ENCODE data around the gene CELF2. TPM values are rescaled to one million over a fixed set of nuclear protein-coding genes. Genes with fewer than 3 reads are reported as not detected.

The CELF2 gene
- total RNA-seq, 2 donors from 2014 or later: 30.2 to 34.4 TPM

DNA sequence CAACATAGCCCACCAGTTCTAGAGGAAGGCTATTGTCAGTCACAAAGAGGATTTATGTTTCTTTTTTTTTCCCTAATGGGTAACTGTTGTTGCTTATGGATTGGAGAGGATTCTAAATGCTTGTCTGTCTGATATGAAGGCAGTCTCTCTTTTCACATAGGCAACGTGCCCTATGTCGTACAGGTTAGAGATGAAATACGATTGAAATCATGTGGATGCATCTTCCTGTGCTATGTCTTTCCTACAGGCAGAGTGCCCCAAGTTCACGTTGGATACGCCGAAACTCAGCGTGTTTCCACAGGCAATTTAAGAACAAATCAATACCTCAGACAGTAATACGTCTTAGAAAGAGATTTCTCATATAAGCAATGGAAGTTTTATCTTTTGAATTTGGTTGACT lies 93.8 kb downstream of the CELF2 start:
- TF ChIP-seq, protein P1, sequence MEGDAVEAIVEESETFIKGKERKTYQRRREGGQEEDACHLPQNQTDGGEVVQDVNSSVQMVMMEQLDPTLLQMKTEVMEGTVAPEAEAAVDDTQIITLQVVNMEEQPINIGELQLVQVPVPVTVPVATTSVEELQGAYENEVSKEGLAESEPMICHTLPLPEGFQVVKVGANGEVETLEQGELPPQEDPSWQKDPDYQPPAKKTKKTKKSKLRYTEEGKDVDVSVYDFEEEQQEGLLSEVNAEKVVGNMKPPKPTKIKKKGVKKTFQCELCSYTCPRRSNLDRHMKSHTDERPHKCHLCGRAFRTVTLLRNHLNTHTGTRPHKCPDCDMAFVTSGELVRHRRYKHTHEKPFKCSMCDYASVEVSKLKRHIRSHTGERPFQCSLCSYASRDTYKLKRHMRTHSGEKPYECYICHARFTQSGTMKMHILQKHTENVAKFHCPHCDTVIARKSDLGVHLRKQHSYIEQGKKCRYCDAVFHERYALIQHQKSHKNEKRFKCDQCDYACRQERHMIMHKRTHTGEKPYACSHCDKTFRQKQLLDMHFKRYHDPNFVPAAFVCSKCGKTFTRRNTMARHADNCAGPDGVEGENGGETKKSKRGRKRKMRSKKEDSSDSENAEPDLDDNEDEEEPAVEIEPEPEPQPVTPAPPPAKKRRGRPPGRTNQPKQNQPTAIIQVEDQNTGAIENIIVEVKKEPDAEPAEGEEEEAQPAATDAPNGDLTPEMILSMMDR (IDR thresholded peaks at IDR 0.05): no peak
- Histone ChIP-seq H3K27ac (no peak overlapping the region), H3K9ac (ENCODE audit: low read depth in 2 of 2, low read length in 2 of 2) (no peak overlapping the region), H3K4me1 (no peaks in the 10 kb centered on the region), H3K9me3 (no peaks in the 10 kb centered on the region), H3K4me3 (no peak overlapping the region), H3K36me3 (no peaks in the 10 kb centered on the region), H3K27me3 (no peaks in the 10 kb centered on the region)
- no peak for DNase-seq
- intact Hi-C loops (cut with DNase I): no loop called here

DNA sequence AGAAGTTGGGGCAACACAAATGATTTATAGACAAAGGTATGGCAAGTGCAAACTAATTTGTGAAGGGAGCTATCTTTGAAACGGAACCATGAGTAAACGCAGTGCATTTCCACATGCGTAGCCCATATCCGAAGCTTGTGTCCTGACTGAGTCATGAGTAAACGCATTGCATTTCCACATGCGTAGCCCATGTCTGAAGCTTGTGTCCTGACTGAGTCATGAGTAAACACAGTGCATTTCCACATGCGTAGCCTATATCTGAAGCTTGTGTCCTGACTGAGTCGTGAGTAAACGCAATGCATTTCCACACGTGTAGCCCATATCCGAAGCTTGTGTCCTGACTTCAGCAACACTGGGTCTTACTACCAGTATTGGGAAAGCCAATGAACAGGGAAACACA lies 95.0 kb downstream of the CELF2 start:
- Histone ChIP-seq H3K27ac (no peak overlapping the region), H3K4me3 (no peak overlapping the region), H3K4me1 (no peaks in the 10 kb centered on the region), H3K27me3 (no peaks in the 10 kb centered on the region), H3K9me3 (no peaks in the 10 kb centered on the region), H3K36me3 (no peaks in the 10 kb centered on the region), H3K9ac (ENCODE audit: low read depth in 2 of 2, low read length in 2 of 2) (no peak overlapping the region)
- TF ChIP-seq, protein P1 (IDR thresholded peaks at IDR 0.05): no peak
- DNase-seq: no peak
- intact Hi-C loops (cut with DNase I): no loop called here

DNA sequence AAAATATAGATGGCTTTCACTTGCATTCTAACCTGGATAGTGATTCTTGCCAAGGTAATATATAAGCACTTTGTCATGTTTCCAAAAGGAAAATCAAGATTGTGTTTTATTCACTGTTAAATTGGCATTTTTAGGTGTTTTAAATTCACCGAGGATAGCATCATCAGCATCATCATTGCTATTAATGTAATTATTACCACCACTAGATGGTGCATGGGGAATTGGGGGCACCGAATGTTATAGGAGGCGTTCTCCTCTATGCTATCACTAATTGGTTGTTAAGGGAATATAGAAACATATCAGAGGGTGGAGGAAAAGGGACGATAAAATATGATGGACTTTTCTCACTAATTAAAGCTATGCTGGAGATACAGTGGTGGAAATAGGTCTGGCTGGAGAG lies 95.5 kb downstream of the CELF2 start:
- Histone ChIP-seq H3K9me3 (no peaks in the 10 kb centered on the region), H3K36me3 (no peaks in the 10 kb centered on the region), H3K27me3 (no peaks in the 10 kb centered on the region), H3K9ac (ENCODE audit: low read depth in 2 of 2, low read length in 2 of 2) (no peak overlapping the region), H3K4me1 (no peaks in the 10 kb centered on the region), H3K27ac (no peak overlapping the region), H3K4me3 (no peak overlapping the region)
- TF ChIP-seq, protein P1 (IDR thresholded peaks at IDR 0.05): no peak
- DNase-seq: no peak
- intact Hi-C loops (cut with DNase I): no loop called here

DNA sequence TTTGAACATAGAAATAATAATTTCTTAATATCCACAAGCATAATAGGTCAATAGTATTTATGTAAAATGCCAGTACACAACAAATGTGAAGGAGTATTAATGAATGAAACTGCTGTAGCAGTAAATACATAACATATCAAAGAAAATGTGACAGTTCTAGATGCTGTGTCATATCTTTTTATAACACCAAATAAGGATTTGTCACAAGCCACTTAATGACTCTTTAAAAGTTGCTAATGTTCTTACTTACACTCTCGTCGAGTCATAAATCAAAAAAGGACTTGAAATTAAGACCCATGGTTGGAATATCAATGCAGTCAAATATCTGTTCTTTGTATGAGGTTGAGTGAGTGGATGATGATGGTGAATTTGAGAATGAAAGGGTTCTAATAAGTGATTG lies 96.6 kb downstream of the CELF2 start:
- intact Hi-C loops (cut with DNase I): no loop called here
- H3K27ac ChIP-seq: no peak overlapping the region
- no peak for DNase-seq
- H3K9ac ChIP-seq (ENCODE audit: low read depth in 2 of 2, low read length in 2 of 2): no peak overlapping the region
- no peaks in the 10 kb centered on the region for H3K4me1 ChIP-seq
- H3K36me3 ChIP-seq: no peaks in the 10 kb centered on the region
- H3K9me3 ChIP-seq: no peaks in the 10 kb centered on the region
- no peaks in the 10 kb centered on the region for H3K27me3 ChIP-seq
- no peak overlapping the region for H3K4me3 ChIP-seq
- TF ChIP-seq, protein P1 (IDR thresholded peaks at IDR 0.05): no peak

DNA sequence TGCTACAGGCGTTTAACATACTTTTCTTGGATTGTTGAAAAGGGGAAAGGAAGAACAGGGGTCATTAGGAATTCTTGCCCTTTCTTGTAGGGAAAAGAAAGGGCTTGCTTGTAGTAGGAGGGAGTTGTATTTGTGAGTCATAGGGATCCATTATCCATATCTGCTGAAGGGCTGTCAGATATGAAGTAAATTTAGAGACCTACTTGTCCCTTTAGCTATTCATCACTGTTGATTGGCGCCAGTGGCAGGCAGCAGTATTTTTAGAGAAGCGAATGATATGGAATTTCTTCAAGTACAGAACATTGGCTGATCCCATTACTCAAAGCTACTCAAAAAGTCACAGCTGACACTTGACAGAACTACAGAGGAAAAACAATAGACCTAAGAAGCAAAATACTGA lies 97.7 kb downstream of the CELF2 start:
- Histone ChIP-seq H3K27ac (no peak overlapping the region), H3K4me1 (no peaks in the 10 kb centered on the region), H3K36me3 (no peaks in the 10 kb centered on the region), H3K9ac (ENCODE audit: low read depth in 2 of 2, low read length in 2 of 2) (no peak overlapping the region), H3K4me3 (no peak overlapping the region), H3K9me3 (no peaks in the 10 kb centered on the region), H3K27me3 (no peaks in the 10 kb centered on the region)
- intact Hi-C loops (cut with DNase I): no loop called here
- DNase-seq: no peak
- TF ChIP-seq, protein P1 (IDR thresholded peaks at IDR 0.05): no peak

DNA sequence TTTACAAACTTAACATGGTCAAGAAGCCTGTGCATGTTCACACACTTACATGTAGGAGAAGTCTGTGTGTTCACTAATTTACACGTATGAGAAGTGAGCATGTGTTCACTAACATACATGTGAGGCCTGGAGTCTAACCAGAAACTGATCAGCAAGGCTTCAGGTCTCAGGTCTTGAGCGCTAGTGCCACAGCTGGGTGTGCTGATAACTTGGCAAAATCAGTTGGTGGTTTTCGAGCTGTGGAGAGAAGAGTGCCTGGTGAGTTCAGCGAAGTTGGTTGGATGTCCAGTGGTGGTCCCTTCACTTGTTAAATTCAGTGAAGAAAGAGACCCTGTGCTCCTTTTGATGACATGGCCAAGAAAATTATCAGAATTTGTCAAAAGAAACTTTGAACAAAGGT lies 98.7 kb downstream of the CELF2 start:
- Histone ChIP-seq H3K4me3 (no peak overlapping the region), H3K36me3 (no peaks in the 10 kb centered on the region), H3K27me3 (no peaks in the 10 kb centered on the region), H3K9me3 (no peaks in the 10 kb centered on the region), H3K4me1 (no peaks in the 10 kb centered on the region), H3K9ac (ENCODE audit: low read depth in 2 of 2, low read length in 2 of 2) (no peak overlapping the region), H3K27ac (no peak overlapping the region)
- DNase-seq: no peak
- TF ChIP-seq, protein P1 (IDR thresholded peaks at IDR 0.05): no peak
- intact Hi-C loops (cut with DNase I): no loop called here

All from colonic mucosa (tissue), 4 donors.